DMS53 (cell line): ENCODE data around the gene F2.

Experiments used
- DNase-seq: peaks from one replicate; lab custom pipeline; 2025; lab: John Stamatoyannopoulos, UW

Gene F2

DNA sequence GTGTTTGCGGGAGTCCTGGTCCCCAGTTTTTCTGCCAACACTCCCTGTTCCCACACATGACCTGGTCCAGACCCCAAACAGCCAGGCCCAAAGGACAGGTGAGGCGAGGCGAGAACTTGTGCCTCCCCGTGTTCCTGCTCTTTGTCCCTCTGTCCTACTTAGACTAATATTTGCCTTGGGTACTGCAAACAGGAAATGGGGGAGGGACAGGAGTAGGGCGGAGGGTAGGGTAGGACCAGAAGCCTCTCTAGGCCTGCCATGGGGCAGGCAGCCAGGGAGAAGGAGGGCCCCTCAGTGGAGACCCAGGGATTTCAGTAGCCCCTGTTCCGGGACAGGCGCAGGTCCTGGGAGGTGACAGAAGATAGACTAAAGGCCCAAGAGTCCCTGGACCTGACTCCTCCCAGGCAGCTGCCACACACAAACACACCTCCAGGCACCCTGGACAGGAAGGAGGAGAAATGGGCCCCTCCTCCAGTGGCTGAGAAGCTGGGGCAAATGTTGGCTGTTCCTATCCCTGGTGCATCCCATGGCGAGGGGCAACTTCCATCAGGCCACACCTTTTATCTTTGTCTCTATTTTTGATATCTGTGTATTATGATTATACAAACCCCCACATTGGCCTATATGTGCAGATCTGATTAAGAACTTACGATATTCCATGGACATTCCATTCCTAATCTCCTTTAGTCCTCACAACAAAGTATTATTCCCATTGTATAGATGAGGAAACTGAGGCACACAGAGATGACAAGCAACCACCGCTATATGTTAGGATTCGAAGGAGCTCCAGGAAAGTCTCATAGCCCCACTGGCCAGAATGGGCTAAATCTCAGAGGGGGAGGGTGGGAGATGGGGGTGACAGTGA, 626 bp upstream of the F2 start:
- DNase-seq = peak; percentile 91

DNA sequence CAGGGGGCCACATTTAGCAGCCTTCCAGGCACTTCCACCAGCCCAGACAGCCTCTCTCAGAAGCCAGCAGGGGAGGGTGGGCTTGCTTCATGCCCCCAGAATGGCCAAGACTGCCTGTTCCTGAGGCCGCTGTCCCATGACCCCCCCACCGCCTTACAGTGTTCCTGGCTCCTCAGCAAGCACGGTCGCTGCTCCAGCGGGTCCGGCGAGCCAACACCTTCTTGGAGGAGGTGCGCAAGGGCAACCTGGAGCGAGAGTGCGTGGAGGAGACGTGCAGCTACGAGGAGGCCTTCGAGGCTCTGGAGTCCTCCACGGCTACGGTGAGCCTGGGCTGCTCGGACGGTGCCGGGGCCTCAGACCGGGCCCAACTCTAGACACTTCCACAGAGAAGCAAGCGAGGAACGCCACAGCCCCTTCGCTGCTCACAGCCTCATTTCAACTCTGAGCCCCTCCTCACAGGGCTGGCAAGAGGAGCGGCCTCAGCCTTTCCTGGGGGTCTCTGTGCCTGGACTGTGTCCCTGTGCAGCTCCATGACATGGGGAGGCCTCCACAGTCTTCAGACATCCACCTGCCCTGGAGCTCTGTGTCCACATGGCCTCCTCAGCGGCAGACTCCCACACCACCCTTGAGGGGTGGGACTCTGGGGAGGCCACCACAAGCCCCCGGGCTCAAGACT, 668 bp downstream of the F2 start:
- DNase-seq = no peak

DNA sequence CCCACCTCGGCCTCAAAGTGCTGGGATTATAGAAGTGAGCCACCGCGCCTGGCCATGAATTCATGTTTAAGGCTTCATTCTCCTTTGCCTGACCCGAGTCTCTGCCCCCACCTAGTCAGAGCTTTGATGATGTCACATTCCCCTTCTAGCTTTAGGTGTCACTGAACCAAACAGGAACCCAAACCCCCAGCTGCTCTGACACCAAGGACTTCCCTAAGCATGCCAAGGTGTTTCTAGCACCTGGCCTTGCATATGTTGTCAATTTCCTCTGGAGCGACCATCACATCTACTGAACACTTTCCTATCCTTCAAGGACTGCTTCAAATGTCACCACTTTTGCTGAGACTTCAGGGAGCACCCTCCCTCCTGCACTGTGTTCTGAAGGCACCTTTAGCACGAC, 2.3 kb downstream of the F2 start:
- DNase-seq = no peak

DNA sequence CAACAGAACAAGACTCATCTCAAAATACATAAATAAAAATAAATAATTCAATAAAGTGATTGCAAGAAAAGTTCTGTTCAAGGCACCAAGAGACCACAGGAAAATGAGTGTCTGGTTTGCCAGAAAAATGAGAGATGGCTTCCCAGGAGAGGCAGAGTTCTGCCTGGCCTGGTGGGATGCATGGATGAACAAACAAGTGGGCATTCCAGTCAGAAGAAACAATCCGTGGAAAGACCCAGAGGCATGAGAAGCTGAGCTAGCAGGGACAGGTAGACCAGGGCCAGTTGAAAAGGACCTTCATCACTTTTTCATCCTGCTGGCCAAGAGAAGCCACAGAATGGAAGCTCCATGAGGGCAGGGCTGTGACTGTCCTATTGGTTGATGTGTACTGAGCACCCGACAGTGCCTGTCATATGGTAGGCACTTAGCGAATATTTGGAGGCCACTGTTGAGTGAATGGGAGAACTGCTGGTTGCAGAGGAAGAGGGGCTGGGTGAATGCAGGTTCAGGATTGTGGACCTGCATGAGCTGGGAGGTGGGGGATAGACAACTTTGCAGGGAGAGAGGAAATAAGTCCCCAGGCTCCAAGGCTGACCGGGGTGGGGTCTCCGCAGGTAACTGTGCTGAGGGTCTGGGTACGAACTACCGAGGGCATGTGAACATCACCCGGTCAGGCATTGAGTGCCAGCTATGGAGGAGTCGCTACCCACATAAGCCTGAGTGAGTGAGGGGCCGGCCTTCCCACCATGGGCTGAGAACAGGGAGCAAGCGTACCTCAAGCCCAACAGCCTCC, 3.7 kb downstream of the F2 start:
- no peak for DNase-seq

DNA sequence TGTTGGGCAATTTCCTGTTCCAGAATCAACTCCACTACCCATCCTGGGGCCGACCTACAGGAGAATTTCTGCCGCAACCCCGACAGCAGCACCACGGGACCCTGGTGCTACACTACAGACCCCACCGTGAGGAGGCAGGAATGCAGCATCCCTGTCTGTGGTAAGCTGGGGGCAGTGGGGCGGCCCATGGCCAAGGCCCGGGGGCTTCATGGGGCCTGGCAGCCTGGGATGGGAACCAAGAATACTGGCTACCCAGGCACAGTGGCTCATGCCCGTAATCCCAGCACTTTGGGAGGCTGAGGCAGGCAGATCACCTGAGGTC, 4.3 kb downstream of the F2 start:
- DNase-seq = no peak

DNA sequence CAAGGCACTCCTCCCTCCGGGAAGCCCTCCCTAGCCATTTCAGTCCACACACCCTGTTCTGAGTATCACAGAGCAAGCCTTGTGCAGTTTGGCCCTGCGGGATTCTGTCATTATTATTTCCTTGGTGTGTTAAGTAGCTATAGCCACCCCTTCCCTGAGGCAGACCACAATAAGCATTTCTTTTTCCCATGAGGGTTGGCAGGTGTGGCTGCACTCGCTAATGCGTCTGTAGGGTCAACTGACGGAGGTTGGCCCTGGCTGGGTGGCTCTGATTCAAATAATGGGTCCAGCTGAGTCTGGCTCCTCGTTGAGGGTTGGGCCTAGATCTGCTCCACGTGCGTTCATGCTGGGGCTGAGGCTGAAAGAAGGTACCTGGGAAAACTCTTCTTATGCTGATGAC, 5.1 kb downstream of the F2 start:
- DNase-seq = no peak

DNA sequence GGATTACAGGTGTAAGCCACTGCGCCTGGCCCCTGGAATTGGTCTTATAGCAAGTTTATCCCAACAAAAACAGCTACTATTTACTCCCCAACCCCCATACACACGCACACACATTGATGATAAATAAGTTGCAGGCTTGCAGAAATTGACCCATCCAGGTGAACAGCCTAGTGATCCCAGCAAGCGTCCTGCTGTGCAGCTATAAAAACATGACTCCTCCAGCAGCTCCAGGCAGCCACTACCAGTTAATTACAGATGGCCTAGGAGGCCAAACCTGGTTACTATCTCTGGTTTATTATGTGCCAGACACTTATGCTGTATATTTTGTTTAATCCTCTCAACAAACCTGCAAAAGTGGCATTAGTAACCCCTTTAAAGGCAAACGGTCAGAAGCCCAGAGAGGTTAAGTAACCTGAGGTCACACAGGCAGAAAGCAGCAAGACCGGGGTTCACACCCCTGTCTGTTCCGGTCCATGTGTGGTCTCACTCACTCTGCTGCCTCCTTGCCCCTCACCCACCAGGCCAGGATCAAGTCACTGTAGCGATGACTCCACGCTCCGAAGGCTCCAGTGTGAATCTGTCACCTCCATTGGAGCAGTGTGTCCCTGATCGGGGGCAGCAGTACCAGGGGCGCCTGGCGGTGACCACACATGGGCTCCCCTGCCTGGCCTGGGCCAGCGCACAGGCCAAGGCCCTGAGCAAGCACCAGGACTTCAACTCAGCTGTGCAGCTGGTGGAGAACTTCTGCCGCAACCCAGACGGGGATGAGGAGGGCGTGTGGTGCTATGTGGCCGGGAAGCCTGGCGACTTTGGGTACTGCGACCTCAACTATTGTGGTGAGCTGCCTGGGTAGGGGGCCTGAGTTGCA, 6.6 kb downstream of the F2 start:
- DNase-seq = no peak

DNA sequence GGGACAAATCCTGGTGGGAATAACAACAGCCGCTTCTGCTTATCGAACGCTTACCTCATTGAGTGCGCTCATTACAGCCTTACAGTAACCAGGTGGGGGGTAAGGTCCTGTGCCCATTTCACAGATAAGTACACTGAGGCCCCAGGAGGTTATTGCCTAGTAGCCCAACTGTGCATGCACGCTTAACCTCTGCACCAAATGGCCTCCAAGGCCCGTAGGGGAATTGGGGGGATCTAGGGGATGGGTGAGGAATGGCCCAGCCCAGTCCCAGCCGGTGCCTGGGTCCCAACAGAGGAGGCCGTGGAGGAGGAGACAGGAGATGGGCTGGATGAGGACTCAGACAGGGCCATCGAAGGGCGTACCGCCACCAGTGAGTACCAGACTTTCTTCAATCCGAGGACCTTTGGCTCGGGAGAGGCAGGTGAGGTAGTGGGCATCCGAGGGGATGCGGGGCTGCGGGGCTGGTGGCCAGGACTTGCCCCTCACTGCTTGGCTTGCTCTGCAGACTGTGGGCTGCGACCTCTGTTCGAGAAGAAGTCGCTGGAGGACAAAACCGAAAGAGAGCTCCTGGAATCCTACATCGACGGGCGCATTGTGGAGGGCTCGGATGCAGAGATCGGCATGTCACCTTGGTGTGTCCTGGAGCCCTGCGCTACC, 7.3 kb downstream of the F2 start:
- DNase-seq = no peak

DNA sequence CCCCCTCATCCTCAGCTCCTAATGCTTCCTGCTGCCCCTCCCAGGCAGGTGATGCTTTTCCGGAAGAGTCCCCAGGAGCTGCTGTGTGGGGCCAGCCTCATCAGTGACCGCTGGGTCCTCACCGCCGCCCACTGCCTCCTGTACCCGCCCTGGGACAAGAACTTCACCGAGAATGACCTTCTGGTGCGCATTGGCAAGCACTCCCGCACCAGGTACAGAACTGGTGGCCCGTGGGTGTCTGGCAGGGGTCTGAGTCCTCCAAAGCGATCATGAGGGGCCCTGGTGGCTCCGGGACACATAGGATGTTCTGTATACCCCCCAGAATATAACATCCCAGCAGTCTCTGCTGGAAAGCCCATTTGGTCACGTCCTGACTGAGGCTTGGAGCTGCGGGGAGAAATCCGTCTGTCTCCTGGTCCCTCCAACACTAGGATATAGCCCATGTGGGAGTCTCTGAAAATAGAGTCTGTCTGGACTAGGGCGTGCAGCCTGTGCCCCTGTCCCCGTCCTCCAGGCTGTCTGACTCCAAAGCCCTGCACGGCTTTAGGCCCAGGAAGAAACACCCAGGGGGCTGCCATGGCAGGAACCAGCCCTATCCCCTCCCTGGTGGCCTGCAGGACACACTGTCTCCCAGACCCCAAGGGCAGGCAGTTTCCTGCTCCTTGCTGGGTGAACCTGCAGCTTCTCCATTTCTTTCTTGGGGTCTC, 9.1 kb downstream of the F2 start:
- no peak for DNase-seq

DNA sequence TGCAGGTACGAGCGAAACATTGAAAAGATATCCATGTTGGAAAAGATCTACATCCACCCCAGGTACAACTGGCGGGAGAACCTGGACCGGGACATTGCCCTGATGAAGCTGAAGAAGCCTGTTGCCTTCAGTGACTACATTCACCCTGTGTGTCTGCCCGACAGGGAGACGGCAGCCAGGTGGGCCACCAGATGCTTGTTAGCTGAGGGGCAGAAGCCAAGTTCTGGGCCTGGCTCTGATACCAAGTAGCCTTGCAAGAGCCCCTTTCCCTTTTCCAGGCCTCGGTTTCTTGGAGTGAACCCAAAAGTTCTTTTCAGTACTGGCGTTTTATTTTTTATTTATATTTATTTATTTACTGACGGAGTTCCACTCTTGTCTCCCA, 9.6 kb downstream of the F2 start:
- DNase-seq = no peak

DNA sequence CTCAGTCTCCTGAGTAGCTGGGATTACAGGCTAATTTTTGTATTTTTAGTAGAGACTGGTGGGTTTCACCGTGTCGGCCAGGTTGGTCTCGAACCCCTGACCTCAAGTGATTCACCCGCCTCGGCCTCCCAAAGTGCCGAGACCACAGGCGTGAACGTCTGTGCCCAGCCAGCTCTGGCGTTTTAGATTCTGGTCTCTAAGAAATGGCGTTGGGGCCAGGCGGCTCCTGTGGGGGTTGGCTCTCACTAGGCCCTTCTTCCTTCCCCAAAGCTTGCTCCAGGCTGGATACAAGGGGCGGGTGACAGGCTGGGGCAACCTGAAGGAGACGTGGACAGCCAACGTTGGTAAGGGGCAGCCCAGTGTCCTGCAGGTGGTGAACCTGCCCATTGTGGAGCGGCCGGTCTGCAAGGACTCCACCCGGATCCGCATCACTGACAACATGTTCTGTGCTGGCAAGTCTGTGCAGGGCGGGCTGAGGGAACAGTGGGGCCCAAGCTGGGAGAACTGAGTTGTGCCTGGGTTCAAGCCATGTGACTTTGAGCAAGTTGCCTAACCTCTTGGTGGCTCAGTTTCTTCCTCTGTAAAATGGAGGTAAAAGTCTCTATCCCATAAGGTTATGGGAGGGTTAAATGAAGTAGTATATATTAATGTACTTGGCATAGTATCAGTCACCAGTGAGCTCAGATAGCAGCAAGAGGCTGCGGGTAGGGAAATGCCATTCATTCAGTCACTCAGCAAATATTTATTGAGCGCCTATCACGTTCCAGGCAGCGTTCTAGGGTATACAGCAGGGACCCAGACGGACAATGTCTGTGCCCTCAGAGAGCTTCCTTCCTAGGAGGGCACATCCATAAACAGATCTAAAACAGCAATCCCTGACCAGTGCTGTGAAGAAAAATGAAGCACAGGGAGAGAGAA, 10.4 kb downstream of the F2 start:
- no peak for DNase-seq

DNA sequence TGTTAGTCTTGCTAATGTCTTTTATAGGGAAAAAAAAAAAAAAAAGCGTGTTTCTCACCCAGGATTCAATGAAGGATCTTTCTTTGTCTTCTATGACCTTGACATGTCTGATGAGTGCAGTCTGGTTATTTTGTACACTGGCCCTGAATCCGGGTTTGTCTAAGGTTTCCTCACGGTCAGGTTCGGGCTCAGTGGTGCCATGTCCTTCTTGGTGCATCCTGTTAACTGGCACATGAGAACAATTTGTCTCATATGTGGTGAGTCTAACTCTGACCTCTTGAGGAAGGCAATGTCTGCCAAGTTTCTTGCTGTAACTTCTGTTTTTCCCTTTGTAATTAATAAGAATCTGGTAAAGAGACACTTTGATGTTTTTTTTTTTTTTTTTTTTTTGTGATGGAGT, 12.5 kb downstream of the F2 start:
- no peak for DNase-seq

DNA sequence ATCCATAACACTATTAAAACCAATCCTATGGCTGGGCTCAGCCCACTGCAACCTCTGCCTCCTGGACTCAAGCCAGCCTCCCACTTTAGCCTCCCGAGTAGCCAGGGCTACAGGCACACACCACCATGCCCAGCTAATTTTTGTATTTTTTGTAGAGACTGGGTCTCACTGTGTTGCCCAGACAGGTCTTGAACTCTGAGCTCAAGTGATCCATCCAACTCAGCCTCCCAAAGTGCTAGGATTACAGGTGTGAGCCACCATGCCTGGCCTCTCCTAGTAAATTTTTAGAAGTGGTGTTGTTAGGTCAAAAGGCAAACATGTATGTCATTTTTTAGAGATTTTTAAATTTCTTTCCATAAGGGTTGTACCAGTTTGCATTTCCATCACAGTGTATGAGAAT, 14.2 kb downstream of the F2 start:
- DNase-seq = no peak

DNA sequence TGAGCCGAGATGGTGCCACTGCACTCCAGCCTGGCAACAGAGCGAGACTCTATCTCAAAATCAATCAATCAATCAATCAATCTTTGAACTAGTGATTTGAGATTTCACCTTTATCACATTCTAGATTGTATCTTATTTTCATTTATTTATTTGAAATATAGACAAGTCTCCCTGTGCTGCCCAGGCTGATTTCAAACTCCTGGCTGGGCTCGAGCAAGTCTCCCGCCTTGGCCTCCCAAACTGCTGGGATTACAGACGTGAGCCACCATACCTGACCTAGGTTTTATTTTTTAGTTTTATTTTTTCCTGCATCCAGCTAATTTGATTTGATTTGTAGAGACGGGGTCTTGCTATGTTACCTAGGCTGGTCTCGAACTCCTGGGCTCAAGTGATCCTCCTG, 17.1 kb downstream of the F2 start:
- DNase-seq = no peak

DNA sequence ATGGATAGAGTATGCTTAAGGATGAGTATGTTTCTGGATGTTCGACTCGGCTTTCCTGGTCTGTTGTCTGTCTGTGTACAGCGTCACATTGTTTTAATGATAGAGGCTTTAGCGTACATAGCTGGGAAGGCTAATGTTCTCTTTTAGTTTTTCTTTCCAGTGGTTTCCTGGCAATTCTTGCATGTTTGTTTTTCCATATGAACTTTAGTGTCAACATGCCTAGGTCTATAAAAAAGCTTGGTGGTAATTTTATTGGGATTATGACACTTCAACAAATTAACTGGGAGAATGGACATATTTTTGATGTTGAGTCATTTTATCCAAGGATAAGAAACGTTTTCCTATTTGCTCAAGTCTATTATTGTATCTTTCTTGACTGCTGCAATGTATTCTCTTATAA, 17.6 kb downstream of the F2 start:
- no peak for DNase-seq

DNA sequence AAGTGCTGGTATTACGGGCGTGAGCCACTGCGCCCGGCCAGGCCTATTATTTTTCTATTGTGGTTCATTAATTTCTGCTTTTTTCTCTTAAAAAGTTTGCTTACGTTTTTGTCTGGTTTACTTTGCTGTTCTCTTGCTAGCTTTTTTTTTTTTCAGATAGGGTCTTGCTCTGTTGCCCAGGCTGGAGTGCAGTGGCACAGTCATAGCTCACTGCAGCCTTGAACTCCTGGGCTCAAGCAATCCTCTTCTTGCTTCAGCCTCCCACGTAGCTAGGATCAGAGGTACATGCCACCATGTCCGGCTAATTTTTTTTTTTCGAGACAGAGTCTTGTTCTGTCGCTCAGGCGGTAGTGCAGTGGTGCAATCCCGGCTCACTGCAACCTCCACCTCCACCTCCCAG, 18.7 kb downstream of the F2 start:
- DNase-seq = no peak

DNA sequence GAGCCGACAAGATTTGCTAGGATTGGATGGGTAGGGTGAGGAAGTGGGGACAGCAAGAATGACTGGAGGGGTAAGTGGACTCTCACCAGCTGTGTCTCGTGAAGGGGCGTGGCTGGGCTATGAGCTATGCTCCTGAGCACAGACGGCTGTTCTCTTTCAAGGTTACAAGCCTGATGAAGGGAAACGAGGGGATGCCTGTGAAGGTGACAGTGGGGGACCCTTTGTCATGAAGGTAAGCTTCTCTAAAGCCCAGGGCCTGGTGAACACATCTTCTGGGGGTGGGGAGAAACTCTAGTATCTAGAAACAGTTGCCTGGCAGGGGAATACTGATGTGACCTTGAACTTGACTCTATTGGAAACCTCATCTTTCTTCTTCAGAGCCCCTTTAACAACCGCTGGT, 19.9 kb downstream of the F2 start:
- no peak for DNase-seq

DNA sequence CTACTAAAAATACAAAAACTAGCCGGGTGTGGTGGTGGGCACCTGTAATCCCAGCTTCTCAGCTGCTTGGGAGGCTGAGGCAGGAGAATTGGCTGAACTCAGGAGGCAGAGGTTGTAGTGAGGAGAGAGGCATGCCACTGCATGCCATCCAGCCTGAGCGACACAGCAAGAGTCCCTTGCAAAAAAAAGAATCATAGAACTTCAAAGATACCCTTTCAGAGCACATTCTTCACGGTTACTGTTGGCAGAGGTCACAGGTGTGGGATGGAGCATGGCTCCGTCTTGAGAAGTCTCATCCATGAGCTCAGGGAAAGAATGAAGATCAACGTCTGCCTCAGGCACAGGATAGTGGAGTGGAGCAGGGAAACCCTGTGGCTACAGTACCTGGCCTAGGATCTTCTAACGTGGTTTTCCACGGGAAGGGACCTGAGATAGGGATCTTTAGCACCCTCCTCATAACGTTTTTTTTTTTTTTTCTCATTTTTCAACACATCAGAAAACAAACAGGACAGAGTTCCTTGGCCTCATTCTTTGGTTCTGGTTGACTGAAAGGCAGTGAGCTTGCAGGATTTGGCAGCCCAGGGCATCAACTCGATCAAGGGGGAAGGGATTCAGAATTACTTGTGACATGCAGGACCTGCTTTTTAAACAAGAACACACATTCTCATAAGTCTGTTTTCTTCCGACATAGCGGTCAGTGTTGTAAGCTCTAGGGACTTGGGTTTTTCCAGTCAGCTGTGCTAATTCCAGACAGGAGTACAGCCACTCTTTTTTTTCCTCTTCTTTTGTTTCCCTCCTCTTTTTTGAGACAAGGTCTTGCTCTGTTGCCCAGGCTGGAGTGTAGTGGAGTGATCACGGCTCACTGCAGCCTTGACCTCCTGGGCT, 22.8 kb downstream of the F2 start:
- no peak for DNase-seq

DNA sequence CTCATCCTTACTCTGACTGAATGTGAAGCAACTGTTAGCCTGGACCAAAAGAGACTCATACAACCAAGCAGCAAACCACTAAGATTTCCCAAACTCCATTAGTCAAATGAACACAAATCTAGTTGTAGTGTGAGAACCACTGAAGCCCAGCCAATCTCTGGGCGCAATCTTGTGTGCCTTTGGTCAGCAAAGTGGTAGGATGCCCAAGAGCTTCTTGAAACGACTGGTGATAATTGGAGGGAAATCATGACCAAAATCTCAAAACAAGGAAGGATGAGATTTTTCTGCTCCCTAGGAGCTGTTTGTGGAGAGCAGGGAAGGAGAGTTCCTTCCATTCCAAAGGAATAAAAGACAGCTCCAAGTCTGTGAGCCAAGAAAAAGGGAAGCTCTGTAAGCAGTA, 24.0 kb downstream of the F2 start:
- no peak for DNase-seq
